Uterus (tissue), 2 donors: Measurements from ENCODE around the gene PHLDA2.

Experiments used
- CTCF ChIP-seq, 4 experiments: fragments of 200-600 bp in 2 of 4; fragments of 450-650 bp in 2 of 4; sonication (generic) in 2 of 4; IDR thresholded peaks; one replicate each; pipeline ENCODE4 v1.5.1; 2016 to 2019; ENCODE audit warnings: antibody characterized with exemption in 4 of 4, mild to moderate bottlenecking in 2 of 4, moderate library complexity in 1 of 4
- POLR2A ChIP-seq, 2 donors: fragments of 450-650 bp; IDR thresholded peaks; one replicate each; pipeline ENCODE4 v1.6.1; 2016; ENCODE audit warnings: antibody characterized with exemption in 2 of 2, mild to moderate bottlenecking in 1 of 2, moderate library complexity in 1 of 2

GRCh38 chr11:2955906-2956476 lies 26.8 kb upstream of the PHLDA2 start:
- TF ChIP-seq CTCF (IDR thresholded peaks at IDR 0.05) (no peak), POLR2A (IDR thresholded peaks at IDR 0.05) (no peak)
